Ureter (tissue), 1 donor: ENCODE data around the gene AP3B1. TPM values are rescaled to one million over a fixed set of nuclear protein-coding genes. Genes with fewer than 3 reads are reported as not detected.

Source experiments
- DNase-seq: peaks from one replicate; pipeline ENCODE4 v3.0.0-alpha.2; 2020; ENCODE audit warnings: low spot score
- total RNA-seq: library from RNA; stranded (reverse); gene quantifications from one replicate; pipeline ENCODE4 v1.2.4, GENCODE V29; 2023
- donor health status: DM: yes; HTN: yes; CAD: no.

Gene AP3B1
- total RNA-seq, 1 donor from 2014 or later = 53.2 TPM

DNA sequence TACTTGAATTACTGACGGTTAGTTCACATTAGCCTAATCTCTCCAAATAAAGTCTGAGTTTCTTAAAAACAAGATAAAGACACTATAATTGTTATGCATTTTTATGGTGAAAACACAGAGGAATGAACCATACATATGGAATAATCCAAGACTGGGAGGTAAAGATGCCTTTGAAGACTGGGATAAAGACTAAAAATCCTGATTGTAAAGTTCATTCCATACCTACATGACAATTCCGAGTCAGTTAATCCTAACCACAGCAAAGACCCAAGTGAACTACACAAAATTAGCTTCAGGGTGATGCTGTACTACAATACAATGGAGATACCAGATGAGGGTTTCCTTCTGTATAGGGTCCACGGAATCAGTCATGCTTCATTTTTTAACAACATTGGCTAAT, 6.3 kb downstream of the AP3B1 start:
- DNase-seq = no peak

DNA sequence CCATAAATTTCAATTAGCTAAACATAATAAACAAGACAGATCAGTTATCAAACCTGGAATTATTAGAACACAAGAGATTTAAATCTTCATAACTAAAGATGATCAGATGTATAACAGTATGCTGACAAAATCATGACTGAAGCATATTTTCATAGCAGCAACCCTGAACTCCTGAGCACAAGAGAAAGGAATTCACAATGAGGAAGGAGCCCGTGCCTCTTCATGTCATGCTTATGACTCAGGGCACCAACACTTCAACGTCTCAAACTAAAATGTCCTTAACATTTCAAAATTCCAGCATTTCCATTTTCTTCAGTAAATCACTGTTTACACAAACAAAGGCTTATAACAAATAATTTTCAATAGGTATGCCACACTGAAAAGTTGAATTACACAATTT, 6.7 kb downstream of the AP3B1 start:
- no peak for DNase-seq

DNA sequence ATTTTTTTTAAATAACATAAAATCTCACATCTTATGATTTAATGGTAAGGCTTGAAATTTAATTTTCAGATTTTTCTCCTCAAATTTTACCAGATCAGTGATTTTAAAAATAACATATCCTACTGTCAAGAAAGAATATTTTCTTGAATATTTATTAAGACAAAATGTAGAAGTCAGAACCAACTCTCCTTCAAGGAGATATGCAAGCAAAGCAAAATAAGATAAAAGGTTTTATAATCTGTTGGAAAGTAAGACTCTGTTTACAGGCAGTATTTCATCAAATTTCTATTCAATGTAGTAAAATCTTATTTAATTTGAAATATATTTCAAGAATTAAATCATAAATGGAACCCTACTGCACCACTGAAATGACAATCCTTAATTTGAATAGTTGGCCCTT, 7.3 kb downstream of the AP3B1 start:
- no peak for DNase-seq

DNA sequence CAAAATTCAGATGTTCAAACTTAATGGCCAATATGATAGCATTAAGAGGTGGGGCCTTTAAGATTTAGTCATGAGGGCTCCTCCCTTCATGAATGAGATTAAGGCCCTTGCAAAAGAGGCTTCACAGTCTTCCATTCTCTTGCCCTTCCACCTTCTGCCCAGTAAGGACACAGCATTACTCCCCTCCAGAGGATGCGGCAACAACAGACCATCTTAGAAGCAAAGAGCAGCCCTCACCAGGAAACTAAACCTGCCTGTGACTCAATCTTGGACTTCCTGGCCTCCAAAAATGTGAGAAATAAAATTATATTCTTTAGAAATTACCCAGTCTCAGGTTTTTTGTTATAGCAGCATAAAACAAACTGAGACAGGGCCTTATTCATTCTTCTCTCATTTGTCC, 8.2 kb downstream of the AP3B1 start:
- DNase-seq = no peak

DNA sequence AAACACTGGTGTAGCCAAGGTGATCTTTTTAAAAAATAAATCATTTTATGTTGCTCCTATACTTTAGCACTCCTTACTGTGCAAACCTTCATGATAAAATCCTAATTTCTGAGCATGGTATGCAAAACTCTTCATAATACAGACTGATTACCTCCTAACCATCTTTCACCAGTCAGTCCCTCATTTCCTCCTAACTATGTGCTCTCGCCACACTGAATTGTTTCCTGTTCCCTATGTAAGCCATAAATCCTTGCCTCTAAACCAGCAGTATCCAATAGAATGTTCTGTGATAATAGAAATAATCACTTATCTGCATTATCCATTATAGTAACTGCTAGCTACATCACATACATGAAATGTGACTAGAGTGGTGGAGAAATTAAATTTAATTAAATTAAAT, 10.7 kb downstream of the AP3B1 start:
- no peak for DNase-seq

DNA sequence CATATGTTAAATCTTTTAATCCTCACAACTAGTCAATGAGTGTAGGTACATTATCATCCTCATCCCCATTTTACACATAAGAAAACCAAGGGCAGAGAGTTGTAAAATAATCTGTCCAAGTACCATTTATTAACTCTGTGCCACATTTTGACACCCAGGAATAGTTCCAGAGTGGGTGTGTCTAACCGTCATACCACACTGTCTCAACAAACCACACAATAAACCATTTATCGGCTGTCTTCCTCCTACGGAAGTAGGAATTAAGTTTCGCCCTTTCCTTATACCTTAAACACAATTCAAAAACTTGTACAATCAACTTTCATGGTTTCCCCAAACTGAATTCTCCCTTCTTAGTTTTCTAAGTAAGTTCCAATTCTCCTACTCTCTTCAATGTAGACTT, 11.4 kb downstream of the AP3B1 start:
- DNase-seq = no peak

DNA sequence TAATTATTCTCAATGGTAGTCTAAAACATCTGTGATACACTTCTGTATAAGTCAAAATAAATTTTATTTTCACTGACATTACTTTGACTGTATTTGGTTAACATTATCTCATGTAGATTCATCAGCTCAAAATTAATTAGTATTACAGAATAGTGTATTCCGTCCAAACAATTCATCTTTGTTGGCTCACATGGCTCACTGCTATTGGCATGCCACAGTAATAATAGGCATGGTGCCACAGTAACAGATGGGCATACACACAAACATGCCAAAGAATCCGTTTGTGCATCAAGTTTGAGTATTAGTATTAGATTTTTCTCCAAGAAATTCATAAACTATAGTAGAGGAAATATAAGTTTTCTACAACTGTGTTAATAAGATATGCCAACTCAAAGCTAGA, 14.2 kb downstream of the AP3B1 start:
- no peak for DNase-seq

DNA sequence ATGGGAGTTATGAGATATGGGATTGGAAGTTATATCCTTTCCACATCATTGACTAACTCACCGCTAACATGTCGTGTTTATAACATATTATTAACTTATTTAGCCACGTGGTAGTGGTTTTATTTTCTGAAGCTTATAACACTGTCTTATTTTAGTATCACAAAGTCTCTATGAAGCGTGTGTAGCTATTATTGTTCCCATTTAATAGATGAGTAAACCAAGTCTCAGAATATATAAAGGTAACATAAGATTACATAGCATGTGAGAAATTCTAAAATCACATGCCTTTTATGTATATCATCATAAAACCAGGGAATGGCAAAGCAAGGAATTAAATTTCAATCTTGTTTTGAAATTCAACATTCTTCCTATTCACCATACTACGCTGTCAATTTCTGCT, 15.3 kb downstream of the AP3B1 start:
- DNase-seq = no peak

DNA sequence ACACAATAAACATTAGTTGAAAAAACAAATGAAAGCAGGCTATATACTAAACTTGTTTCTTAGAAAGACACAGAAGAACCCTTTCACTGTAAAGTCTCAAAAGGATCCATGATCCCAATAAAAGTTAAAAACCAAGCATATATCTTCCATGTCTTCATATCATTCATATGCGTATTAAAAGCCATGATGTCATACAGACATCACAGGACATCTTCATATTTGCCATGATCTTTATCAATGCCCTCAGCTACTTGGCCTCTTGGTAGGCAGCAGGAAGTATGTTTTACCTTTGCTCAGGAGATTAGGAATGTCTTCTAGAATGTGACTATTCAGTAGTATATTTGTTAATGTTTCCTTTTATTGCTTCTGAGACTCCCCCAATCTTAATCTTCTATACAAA, 16.8 kb downstream of the AP3B1 start:
- no peak for DNase-seq

DNA sequence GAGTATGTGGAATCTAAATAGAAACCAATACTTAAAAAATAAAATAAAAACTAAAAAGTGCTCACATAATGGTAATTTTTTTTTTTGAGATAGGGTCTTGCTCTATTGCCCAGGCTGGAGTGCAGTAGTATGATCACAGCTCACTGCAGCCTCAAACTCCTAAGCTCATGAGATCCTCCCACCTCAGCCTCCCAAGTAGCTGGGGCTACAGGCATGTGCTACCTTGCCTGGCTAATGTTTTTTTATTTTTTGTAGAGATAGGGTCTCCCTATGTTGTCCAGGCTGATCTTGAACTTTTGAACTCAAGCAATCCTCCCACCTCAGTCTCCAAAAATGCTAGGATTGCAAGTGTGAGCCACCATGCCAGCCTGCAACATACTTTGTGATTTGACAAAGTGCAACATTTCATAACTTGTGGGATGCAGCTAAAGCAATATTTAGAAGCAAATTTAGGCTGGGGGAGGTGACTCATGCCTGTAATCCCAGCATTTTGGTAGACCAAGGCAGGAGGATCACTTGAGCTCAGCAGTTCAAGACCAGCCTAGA, 18.4 kb downstream of the AP3B1 start:
- DNase-seq = no peak

DNA sequence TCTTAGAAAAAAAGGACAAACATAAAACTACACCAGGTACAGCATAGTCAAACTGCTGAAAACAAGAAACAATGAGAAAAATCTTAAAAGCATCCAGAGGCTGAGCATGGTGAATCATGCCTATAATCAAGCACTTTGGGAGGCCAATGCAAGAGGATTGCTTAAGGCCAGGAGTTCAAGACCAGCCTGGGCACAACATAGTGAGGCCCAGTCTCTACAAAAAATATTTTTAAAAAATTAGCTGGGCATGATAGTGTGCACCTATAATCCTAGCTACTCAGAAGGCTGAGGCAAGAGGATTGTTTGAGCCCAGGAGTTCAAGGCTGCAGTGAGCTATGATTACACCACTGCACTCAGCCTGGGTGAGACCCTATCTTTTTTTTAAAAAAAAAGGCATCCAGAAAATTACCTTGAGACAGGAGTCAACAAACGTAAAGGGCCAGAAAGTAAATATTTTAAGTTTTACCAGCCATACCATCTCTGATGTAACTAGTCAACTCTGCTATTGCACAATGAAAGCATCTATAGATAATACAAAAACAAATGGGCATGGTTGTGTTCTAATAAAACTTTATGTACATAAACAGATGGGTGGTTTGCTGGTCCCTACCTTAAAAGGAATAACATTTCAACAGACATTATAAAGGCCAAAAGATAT, 19.8 kb downstream of the AP3B1 start:
- DNase-seq = no peak

DNA sequence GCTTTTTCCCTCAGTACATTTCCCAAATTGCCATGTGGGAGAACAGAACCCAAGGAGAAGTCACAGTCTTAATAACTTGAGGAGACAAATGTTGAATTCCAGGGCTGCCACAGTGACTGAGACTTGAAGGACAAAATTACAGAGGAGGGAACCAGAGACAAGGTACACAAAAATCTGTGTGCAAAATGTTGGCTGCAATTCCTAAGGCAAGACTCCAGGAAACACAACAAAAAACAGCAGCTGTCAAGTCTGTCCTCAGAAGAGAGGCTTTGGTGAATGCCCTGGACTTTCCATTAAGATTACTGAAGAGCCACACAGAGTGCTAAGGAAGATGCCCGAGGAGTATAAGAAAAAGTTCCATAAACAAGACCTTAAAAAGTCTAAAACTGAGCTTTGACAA, 21.1 kb downstream of the AP3B1 start:
- no peak for DNase-seq

DNA sequence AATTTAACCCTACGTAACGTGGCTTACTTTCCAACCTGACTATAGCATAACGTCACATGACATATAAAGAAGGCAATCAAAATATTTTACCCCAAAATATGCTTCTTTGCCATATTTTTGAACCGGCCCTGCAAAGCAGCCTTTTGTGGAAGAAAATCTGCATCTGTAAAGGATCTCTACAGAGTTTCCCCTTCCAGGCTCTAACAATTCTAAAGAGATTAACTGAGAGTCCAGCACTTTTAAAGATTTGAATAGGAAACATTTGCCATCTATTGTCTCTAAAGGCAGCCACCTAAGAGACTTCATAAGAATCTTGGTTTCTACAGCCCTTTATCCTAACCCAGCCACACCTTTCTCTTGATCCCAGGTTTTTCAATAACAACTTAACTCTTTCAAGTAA, 22.7 kb downstream of the AP3B1 start:
- DNase-seq = no peak

DNA sequence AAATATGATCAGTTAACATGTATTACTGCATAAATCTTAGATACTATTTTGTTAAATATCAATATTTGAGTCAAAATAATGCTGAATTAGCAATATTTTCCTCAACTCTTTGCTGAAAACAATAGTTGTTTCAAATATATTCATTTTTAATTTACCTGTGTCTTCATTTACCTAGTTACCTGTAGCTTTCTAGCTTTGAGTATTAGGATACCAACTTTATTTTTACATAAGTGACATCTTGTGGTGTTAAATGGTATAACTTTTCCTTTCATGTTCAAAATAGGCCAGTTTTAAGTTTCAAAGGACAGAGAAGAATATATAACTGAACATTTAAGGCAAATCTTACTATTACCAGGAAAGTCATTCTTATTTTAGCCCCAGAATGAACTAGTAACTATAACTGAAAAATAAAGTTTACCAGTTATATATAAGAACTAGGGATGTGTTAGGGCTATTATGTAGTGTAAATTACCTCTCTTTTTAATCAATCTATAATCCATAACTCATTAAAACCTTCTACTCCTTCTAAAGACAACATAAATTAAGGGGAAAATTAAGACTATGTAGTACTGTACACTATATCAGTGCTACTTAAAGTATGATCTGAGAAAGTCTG, 25.3 kb downstream of the AP3B1 start:
- no peak for DNase-seq

DNA sequence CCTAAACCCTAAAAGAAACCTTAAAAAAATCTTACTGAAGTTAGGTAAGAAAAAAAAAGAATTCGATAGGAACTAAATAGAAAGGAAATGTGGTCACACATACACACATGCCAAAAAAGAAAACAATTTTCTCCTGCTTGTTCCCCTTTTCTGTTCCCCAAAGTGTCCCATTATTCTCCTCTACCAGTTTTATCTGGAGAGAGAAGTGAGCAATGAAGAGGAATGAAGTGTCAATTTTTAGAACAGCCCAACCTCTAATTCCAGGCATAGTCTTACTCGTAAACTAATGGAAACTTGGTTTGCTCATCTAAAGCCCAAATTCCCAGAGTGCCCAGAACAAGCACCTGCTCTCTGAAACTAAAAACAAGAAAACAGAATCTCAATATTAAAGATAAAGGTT, 26.1 kb downstream of the AP3B1 start:
- DNase-seq = no peak

DNA sequence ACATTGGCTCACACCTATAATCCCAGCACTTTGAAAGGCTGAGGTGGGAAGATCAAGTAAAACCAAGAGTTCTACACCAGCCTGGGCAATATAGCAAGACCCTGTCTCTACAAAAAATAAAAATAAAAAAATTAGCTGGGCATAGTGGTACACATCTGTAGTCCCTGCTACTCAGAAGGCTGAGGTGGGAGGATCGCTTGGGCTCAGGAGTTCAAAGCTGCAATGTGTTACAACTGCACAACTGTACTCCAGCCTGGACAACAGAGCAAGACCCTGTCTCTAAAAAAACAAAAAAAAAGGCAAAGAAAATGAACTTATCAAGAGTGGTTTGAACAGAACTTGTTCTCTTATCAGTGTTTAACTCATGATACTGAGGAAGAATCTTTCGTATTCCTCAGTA, 29.3 kb downstream of the AP3B1 start:
- DNase-seq = no peak

DNA sequence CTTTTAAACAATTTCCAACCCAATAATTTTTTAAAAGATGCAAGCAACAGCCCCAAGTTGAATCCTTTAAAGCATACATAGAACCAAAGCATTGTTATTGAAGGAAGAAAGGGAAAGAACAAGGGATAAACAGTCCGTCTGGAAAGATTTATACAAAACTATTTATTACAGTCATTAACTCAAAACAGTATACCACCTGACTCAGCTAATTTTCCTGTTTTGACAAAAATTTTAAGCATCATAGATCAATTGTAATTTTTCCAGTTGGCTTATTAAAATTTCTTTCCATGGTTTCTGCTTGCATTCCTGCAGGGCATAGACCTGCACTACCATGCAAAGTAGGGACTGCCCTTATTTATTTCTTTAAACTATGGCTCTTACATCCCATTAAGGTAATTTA, 29.9 kb downstream of the AP3B1 start:
- DNase-seq = no peak

DNA sequence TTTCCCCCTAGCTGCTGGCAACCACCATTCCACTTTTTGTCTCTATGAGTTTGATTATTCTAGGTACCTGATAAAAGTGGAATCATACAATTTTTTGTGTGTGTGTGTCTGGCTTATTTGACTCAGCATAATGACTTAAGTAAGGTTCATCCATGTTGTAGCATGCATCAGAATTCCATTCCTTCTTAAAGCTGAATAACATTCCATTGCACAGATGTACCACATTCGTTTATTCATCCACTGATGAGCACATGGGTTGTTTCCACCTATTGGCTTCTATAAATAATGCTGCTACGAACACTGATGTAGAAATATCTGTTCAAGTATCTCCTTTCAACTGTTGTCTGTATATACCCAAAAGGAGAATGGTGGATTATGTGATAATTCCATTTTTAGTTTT, 33.7 kb downstream of the AP3B1 start:
- no peak for DNase-seq

DNA sequence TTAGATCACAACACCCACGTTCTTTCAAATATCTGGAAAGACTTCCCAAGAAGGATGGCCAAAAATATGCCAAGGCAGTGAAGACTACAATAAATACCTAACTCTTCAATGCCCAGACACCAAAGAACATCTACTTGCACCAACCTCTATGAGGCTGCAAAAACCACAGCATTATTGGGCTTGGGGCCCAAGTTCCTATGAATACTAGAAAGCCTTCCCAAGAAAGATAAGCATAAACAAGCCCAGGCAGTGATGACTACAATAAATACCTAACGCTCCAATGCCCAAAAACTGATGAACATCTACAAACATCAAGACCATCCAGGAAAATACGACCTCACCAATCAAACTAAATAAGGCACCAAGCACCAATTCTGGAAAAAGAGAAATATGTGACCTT, 41.3 kb downstream of the AP3B1 start:
- no peak for DNase-seq

DNA sequence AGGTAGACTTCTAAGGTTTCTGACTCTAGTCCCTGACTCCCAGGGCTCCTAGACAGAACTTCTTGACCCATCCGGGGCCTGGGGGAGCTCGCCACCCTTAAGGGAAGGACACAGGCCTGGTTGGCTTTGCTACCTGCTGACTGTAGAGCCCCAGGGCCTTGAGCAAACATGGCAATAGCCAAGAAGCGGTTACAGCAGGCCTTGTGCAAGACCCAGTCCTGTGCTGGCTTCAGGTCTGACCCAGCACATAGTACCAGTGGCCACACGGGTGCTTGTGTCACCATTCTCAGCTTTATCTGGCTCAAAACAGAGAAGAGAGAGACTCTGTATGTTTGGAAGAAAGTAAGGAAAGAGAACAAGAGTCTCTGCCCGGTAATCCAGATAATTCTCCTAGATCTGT, 41.8 kb downstream of the AP3B1 start:
- DNase-seq = no peak

DNA sequence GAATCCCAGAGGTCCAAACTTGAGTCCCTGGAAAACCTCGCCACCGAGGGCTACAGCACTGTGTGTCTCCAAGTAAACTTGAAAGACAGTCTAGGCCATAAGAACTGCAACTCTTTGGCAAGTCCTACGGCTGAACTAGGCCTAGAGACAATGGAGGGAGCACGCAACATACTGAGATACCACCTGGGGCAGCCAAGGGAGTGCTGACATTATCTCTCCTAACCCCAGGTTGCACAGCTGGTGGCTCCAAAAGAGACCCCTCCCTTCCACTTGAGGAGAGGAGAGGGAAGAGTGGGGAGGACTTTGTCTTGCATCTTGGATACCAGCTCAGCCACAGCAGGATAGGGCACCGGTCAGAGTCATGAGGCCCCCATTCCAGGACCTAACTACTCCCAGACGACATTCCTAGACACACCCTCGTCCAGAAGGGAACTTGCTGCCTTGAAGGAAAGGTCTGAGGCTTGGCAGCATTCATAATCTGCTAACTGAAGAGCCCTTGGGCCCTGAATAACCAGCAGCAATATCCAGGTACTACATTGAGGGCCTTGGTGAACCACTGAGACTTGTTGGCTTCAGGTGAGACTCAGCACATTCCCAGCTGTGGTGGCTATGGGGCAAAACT, 42.7 kb downstream of the AP3B1 start:
- no peak for DNase-seq

DNA sequence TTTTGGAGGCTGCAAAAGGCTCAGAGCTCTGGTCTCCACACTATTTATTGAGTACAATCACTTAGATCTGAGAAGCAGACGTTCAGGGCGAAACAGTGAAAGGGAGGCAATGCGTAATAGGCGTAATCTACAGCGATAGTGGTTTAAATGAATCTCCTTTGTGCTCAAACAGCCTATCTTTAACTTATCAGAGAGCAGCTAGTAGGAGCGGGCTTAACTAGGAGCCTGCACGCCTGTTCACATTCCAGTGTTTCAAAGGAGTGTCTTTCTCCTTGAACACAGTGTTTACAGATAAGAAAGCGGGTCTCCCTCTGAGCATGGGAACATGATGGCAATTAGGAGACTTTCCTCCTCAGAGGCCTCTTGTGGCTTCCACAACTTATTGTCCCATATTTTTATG, 49.4 kb downstream of the AP3B1 start:
- DNase-seq = no peak

DNA sequence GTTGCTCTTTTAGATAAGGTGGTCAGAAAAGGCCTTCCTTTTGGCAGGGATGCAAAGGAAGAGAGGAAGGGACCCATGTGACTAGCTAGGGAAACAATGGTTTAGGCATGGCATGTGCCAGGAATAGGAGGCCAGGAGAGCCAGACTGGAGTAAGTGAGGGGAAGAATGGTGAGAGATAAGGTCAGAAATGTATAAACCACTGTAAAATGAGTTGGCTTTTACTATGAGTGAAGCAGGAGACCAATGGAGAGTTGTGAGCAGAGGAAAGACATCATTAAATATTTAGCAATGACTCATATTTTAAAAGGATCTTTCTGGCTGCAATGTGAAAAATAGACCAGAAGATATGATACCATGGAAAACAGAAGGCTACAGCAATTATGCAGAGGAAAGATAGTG, 50.9 kb downstream of the AP3B1 start:
- no peak for DNase-seq
